ENCODE data around the gene TBX4.
"Not testable (repeated sequence)": the region's sequence is repeated elsewhere in the genome, so short reads cannot be mapped to it uniquely, and the experiment has no call there.

TBX4 gene

DNA sequence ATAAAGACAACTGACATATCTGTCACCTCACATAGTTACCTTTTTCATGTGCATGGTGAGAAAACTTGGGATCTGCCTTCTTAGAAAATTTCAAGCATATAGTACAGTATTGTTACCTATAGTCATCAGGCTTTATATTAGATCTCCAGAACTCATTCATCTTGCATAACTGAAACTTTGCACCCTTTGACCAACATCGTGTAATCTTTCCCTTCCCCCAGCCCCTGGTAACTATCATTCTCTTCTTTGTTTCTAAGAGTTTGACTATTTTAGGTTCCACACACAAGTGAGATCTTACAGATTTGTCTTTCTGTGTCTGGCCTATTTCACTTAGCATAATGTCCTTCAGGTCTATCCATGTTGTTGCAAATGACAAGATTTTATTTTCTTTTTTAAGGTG is 22.9 kb upstream of the TBX4 start:
- no peak for DNase-seq (ENCODE audit: low read depth)

GRCh38 chr17:61429831-61430230 is 22.4 kb upstream of the TBX4 start:
- DNase-seq (ENCODE audit: low read depth): not testable (repeated sequence)

DNA sequence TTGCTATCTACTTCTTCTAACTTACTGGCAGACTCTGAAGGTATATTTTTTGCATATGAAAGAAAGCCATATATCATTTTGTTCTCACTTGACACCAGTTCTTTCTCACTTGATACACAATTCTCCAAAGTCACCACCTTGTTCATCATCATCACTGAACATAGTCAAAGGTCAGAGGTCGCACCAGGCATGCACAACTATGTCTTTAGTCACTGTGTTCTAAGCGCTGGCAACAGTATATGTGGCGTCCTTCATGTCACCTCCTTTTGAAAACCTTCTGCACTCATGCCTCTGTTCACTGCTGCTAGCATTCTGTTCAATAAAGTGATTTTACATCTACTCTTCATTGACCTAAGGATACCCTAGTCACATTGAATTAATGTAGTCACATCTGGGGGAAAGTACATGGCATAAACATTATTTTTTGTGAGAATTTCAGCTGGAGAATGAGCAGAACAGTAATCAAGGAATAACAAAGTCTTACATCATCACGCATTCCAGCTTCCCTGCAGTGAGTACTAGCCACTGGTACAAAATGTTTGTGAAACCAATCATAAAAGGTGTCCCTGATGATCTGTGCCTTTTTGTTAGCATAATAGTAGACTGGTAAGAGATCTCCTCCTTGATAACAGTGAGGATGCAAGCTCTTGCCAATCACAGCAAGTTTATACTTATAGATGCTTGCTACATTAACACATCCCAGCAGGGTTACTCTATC is 20.5 kb upstream of the TBX4 start:
- DNase-seq (ENCODE audit: low read depth): no peak

DNA sequence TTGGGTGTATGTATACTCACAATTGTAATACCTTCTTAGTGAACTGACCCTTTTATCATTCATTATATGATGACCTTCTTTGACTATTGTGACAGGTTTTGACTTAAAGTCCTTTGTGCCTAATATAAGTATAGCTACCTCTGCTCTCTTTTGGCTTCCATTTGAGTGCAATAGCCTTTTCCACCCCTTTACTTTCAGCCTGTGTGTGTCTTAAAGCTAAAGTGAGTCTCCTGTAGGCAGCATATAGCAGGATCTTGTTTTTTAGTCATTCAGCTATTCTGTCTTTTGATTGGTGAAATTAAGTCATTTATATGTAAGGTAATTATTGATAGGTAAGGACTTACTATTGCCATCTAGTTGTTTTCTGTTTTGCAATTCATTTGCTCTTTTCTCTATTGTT is 15.9 kb upstream of the TBX4 start:
- no peak for DNase-seq (ENCODE audit: low read depth)

GRCh38 chr17:61436995-61437704 is 15.1 kb upstream of the TBX4 start:
- DNase-seq (ENCODE audit: low read depth): no peak

- DNase-seq (ENCODE audit: low read depth): no peak
Measured at GRCh38 chr17:61440697-61441096, 11.5 kb upstream of the TBX4 start.

DNA sequence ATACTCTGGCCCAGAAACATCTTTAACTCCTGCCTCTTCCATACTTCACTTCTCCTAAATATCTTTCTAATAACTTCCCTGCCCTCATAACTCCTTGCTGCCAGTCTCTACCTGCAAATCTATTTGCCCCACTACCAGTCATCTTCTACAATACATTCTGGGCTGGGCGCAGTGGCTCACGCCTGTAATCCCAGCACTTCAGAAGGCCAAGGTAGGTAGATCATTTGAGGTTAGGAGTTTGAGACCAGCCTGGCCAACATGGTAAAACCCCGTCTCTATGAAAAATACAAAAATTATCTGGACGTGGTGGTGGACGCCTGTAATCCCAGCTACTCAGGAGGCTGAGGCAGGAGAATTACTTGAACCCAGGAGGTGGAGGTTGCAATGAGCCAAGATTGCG is 10.7 kb upstream of the TBX4 start:
- DNase-seq (ENCODE audit: low read depth): not testable (repeated sequence)

- no peak for DNase-seq (ENCODE audit: low read depth)
Measured at GRCh38 chr17:61442136-61442775, 10.0 kb upstream of the TBX4 start.

- DNase-seq (ENCODE audit: low read depth): no peak
Measured at GRCh38 chr17:61442878-61443474, 9.2 kb upstream of the TBX4 start.

GRCh38 chr17:61443475-61443882 is 8.7 kb upstream of the TBX4 start:
- no peak for DNase-seq (ENCODE audit: low read depth)

- no peak for DNase-seq (ENCODE audit: low read depth)
Measured at GRCh38 chr17:61444075-61444474, 8.1 kb upstream of the TBX4 start.

GRCh38 chr17:61444831-61445230 is 7.4 kb upstream of the TBX4 start:
- DNase-seq (ENCODE audit: low read depth): no peak

DNA sequence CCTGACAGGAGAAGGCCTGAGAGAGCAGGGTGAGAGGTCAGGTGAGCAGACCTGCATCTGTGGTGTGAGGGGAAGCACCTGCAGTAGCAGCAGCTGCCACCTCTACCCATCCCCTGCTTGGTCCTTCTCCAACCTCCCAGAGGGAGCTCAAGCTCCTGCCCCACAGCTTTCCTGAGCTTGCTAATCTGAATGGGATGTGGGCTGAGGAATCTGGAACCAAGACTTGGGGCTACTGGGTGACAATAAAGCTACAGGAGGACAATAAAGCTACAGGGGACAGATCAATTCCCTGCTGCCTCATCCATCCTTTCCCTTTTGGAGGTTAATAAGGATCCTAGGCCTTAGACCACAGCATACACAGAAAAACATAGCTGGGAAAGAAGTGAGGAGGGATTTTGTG is 4.9 kb upstream of the TBX4 start:
- DNase-seq (ENCODE audit: low read depth): no peak

GRCh38 chr17:61448042-61448441 is 4.2 kb upstream of the TBX4 start:
- DNase-seq (ENCODE audit: low read depth): no peak

DNA sequence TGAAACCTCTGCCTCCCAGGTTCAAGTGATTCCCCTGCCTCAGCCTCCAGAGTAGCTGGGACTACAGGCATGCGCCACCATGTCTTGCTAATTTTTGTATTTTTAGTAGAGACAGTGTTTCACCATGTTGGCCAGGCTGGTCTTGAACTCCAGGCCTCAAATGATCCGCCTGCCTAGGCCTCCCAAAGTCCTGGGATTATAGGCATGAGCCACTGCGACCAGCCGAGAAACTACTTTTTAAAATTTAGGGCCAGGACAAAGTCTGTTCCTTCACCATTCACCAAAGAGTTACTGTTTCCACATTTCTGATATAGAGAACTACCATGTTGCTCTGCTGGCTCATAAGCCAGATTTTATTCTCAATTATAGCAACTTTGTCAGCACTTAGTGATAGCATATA is 3.1 kb upstream of the TBX4 start:
- not testable (repeated sequence) for DNase-seq (ENCODE audit: low read depth)

DNA sequence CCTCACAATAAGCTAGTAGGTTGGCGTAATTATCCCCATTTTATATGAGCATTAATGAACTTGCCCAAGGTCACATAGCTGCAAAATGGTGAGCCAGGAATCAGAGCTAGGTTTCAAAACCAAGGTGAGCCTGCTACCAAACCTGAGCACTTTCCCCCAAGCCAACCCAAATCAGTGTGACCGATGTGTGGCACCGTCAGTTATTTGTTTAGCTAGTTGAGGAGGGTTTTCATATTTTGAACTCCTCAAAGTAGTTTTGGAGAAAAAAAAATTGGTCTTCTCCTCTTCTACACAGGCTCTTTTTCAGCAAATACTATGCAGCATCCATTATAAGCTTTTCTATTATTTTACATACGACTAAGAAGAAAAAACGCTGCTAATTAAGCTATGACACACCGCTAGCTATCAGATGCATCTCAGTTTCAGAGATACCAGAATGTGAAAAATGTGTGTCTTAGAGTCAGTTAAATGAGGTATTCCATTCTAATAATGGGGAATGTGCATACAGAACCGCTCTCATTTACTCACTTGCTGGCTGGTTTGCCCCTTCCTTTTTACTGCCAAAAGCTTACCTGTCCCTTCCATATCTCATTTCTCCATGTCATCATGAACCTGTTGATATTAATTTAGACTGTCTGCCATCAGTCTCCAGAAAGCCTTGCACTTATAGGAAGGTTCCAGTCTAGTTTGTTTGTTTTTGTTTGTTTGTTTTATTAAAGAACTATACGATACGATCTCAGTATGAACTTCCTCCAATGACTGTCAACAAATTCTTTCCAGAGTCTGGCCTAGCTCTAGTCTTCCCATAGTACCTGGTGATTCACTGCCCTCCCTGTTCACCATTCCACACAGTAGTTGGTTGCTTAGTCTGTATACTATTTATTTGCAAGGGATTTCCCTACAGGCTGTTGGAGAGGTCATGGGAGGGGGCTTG is 2.2 kb upstream of the TBX4 start:
- no peak for DNase-seq (ENCODE audit: low read depth)

DNA sequence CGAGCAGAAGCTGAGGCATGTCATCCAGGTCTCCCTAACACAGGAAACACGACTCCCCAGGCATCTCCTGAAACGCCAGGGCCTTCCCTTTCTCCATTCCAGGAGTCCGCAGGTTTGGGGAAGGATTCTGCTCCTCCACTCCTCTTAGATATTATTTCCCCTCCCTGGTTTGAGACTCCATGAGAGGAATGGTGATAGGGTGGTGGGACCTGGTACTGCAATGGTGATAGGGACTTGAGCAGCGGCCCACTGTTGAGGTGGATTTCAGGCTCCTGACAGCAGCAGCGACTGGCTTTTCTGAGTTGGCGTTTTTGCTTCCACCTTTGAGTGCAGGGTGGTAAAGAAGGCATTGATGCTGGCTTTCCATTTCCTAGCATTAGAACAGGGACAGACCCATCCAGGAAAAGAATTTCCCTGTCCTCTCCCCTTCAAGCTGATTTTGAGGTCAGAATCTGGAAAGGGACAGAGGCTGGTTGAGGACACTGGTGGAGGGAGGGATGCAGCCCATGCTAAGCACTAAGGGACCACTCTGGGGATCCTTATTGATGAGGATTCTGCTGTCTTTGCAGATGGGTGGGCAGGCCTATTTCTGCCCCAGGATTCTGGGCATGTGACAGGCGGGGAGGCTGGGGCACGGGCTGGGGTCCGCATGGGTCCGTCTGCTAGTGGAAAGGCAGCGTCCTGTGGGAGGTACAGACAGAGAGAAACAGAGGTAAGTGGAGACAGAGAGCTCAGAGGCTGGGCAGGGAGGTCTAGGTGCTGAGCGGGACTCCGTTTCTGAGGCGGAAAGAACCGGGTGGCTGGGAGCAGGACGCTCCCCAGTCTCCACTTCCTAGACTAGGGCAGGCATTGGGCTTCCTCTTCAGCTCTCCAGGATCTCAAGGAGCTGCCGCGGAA is 1.3 kb upstream of the TBX4 start:
- no peak for DNase-seq (ENCODE audit: low read depth)

DNA sequence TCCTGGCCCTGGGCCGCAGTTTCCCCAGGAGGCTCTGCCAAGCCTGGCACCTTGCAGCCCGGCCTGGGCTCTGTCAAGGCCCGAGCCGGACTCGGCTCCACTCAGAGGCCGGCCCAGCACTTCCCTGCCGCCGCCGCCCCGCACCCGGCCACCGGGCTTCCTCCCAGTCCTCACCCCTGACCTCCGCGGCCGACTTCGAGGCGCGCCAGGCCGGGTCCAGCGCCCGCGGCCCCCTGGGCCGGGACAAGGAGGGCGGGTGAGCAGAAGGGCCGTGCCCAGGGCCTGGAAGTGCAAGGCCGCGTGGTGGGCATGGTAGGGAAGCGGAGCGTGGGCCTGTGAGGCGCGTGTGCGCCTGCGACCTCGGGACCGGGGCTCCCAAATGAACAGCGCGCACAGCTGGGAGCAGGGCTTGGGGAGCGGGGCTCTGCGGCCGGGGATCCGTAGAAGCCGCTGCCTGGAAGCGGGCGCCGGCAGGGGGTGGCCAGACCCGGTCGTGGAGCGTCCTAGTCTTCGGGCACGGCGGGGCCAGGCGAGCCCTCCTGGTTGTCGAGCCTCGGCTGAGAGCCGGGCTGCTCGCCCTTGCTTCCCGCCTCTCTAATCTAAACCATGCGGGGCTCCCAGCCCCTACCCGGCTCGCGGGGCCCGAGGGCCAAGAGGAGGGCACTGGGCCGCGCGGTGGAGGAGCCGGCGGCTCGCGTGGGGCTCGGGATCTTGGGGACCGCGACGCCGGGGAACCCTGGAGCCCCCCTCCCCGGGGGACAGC is 503 bp upstream of the TBX4 start:
- DNase-seq (ENCODE audit: low read depth): no peak

DNA sequence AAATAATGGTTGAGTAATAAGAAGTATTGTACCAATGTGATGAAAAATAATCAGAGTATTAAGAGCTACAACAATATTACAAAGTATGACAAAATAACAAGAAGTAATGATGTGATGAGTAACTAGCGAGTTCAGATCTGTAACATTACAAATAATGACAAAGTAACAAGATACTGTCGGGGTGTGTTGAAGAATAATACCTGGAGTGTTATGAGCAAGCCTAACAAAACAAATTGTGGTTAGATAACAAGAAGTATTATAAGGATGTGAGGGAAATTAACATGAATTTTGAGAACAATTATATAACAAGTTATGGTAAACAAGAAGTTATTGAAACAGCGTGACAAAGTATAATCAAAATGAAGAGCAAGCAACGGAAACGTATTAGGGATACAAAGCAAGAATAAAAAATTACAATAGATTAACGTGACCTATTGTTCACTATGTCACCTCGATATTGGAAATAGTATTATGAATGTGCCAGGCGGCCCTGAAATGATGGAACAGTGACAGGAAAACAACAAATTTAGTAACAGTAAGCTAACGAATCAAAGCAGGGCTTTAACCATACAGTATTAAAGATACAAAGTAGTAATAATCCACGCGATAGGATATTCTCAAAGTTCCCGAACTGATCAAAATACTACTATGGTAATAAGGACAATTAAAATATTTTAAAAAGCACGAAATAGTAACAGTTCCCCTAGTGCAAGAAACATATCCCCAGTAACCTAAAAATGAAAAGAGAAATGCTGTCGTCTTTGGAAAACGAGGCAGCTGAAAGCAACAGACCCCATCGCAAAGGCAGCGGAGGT is 1.6 kb downstream of the TBX4 start:
- no peak for DNase-seq (ENCODE audit: low read depth)

Data from activated T-helper 1 cell treated with Interleukin-2 at 50 U/mL for 16 hours (primary cell).